HG02678 (cell line): ENCODE results near the gene NBPF20.
A peak's percentile ranks its signal among the peaks of the same experiment; 100 is the strongest.
"Not testable (repeated sequence)": the region's sequence is repeated elsewhere in the genome, so short reads cannot be mapped to it uniquely, and the experiment has no call there.

Source experiments
- ATAC-seq: cut with Tn5 transposase; IDR thresholded peaks from one replicate; pipeline ENCODE4 v1.9.1; 2021; ENCODE audit warnings: mild to moderate bottlenecking, moderate library complexity; ENCODE audit not compliant: unreplicated experiment

The NBPF20 gene

DNA sequence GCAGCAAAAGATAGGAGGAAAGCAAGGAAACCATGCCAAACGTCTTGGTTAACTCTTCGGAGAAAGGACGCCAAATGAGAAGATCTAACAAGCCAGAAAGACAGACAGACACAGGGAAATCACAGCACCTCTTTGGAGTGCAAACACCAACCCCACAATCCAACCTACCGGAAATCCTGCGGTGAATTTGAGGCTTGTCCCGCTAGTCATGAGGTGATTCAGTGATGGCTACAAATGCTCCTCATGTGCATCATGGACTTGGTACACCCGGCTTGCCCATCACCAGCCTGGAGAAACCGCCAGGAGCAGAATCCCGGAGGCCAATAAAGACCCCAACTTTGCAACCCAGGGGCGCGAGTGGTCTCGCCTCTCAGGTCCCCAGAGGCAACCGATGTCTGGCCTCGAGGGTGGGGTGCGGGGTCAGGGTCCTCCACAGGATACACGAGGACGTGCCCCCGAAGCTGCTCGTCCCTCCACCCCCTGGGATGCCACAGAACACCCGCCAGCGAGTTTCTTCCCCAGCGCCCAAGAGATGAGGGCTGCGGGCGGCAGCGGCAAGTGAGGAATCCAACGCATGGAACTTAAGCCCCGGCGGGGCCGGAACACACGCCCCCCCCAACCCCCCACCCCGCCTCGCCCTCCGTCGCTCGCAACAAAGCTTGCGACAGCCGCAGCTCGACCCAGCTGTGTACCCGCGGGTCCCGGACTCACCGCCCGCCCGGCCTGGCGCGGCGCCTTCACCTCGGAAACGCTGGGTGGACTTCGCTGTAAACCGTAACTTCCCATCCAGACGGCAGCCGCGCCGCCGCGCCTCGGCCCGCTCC is 579 bp downstream of the NBPF20 start:
- peak; percentile 70 for ATAC-seq

DNA sequence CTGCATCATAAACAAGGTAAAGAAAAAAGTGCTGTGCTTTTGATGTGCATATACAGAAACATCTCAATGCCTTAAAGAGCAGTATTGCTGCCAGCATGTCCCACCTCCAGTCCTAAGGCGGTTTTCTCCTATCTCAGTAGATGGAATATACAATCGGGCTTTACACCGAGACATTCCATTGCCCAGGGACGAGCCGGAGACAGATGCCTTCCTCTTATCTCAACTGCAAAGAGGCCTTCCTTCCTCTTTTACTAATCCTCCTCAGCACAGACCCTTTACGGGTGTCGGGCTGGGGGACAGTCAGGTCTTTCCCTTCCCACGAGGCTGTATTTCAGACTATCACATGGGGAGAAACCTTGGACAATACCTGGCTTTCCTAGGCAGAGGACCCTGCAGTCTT is 10.3 kb downstream of the NBPF20 start:
- ATAC-seq: not testable (repeated sequence)

DNA sequence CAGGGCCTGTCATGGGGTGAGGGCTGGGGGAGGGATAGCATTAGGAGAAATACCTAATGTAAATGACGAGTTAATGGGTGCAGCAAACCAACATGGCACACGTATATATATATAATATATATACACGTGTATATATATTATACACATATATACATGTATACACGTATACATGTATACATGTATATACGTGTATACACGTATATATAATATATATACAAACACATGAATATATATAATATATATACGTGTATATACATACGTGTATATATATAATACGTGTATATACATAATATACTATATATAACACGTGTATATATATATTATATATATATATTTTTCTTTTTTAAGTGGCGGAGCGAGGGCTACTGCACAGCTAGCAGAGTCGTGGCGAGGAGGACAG is 18.1 kb downstream of the NBPF20 start:
- not testable (repeated sequence) for ATAC-seq

DNA sequence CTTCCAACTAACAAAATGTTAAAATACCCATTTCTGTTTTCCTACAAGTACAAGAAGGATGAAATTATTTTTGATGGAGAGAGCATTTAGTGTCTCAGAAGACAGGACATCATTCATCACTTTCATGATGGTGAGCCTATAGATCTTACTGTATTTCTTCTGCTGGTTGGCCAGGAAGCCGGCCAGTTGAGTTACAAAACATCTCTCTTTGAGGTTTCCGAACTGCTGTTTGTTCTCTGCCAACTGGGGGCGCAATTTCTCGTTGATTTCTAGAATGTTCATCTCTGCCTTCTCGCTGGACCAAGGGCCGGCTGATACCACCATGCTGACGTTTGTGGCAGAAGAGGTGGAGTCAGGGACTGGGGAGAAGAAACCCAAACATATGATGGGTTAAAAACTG is 20.5 kb downstream of the NBPF20 start:
- not testable (repeated sequence) for ATAC-seq

DNA sequence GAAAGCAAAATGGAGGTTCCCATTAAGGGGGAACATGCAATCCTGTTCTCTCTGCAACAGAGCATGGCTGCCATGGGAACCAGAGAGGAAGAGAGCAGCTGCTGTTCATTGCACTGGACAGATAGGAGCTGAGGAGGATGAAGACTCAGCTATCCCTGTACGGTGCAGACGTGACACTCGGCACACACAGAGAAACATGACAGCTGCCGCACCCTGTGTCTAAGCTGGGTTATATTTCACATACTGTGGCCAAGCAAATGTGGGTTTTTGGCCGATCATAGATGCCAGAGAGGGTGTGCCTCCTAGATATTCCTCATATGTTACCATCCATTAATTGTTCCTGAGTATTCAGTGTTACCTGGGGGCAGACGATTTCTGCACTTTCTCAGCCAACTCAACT is 24.7 kb downstream of the NBPF20 start:
- ATAC-seq: not testable (repeated sequence)
